GM18508 (cell line): ENCODE data around the gene AARS1.
"Not testable (repeated sequence)": the region's sequence is repeated elsewhere in the genome, so short reads cannot be mapped to it uniquely, and the experiment has no call there.

Experiments used
- ATAC-seq: cut with Tn5 transposase; IDR thresholded peaks from one replicate; pipeline ENCODE4 v1.9.1; 2021; ENCODE audit warnings: moderate number of reproducible peaks; ENCODE audit not compliant: insufficient read depth, unreplicated experiment

AARS1 gene

GRCh38 chr16:70289229-70290094 is at the start of gene AARS1:
Gene AARS1 (minus strand): TSS chr16:70289506. CDS start chr16:70282763, 6,743 bp downstream.
- peak; percentile 89 for ATAC-seq

- no peak for ATAC-seq
Measured at GRCh38 chr16:70337814-70338213, 48.5 kb upstream of the AARS1 start.

- not testable (repeated sequence) for ATAC-seq
Measured at GRCh38 chr16:70332728-70333127, 43.4 kb upstream of the AARS1 start.

- ATAC-seq, result no peak
Measured at GRCh38 chr16:70331588-70332358, 42.5 kb upstream of the AARS1 start.

GRCh38 chr16:70331091-70331490 is 41.8 kb upstream of the AARS1 start:
- ATAC-seq, result no peak

- ATAC-seq, result no peak
Measured at GRCh38 chr16:70324998-70325747, 35.9 kb upstream of the AARS1 start.

- no peak for ATAC-seq
Measured at GRCh38 chr16:70320121-70320520, 30.8 kb upstream of the AARS1 start.

- not testable (repeated sequence) for ATAC-seq
Measured at GRCh38 chr16:70307726-70308125, 18.4 kb upstream of the AARS1 start.

GRCh38 chr16:70306880-70307279 is 17.6 kb upstream of the AARS1 start:
- no peak for ATAC-seq

GRCh38 chr16:70304892-70305448 is 15.7 kb upstream of the AARS1 start:
- no peak for ATAC-seq

GRCh38 chr16:70302745-70303144 is 13.4 kb upstream of the AARS1 start:
- no peak for ATAC-seq

- no peak for ATAC-seq
Measured at GRCh38 chr16:70301121-70301520, 11.8 kb upstream of the AARS1 start.

- no peak for ATAC-seq
Measured at GRCh38 chr16:70298988-70299938, 10.0 kb upstream of the AARS1 start, which contains the start of gene DDX19B. Gene DDX19B (plus strand): TSS chr16:70299186. CDS start chr16:70299298, 112 bp downstream.

GRCh38 chr16:70295634-70296033 is 6.3 kb upstream of the AARS1 start:
- ATAC-seq, result no peak

GRCh38 chr16:70294385-70295025 is 5.2 kb upstream of the AARS1 start:
- no peak for ATAC-seq

GRCh38 chr16:70292148-70292547 is 2.8 kb upstream of the AARS1 start:
- not testable (repeated sequence) for ATAC-seq

- ATAC-seq, result no peak
Measured at GRCh38 chr16:70290949-70291519, 1.7 kb upstream of the AARS1 start.

- not testable (repeated sequence) for ATAC-seq
Measured at GRCh38 chr16:70287304-70287971, 1.9 kb downstream of the AARS1 start.
